ENCODE results near the gene KRTAP4-9.
"Not testable (repeated sequence)": the region's sequence is repeated elsewhere in the genome, so short reads cannot be mapped to it uniquely, and the experiment has no call there.

Gene KRTAP4-9

GRCh38 chr17:41073676-41074075 is 31.5 kb upstream of the KRTAP4-9 start:
- DNase-seq (ENCODE audit: low read depth): no peak
- TF ChIP-seq CTCF (IDR thresholded peaks at IDR 0.05; ENCODE audit: control insufficient read depth, insufficient read depth, low read depth, low read length, missing control alignments): no peak
- no peak overlapping the region for H3K4me3 ChIP-seq (ENCODE audit: control insufficient read depth, low read depth, low read length)

- no peak overlapping the region for H3K4me3 ChIP-seq (ENCODE audit: control insufficient read depth, low read depth, low read length)
- DNase-seq (ENCODE audit: low read depth): no peak
- no peak for TF ChIP-seq CTCF (IDR thresholded peaks at IDR 0.05; ENCODE audit: control insufficient read depth, insufficient read depth, low read depth, low read length, missing control alignments)
Observed at GRCh38 chr17:41076788-41077187, 28.4 kb upstream of the KRTAP4-9 start.

- no peak overlapping the region for H3K4me3 ChIP-seq (ENCODE audit: control insufficient read depth, low read depth, low read length)
- no peak for DNase-seq (ENCODE audit: low read depth)
- TF ChIP-seq CTCF (IDR thresholded peaks at IDR 0.05; ENCODE audit: control insufficient read depth, insufficient read depth, low read depth, low read length, missing control alignments): no peak
Observed at GRCh38 chr17:41082626-41083025, 22.6 kb upstream of the KRTAP4-9 start.

GRCh38 chr17:41083427-41083826 is 21.8 kb upstream of the KRTAP4-9 start:
- H3K4me3 ChIP-seq (ENCODE audit: control insufficient read depth, low read depth, low read length); DNase-seq (ENCODE audit: low read depth): not testable (repeated sequence)

- DNase-seq (ENCODE audit: low read depth); H3K4me3 ChIP-seq (ENCODE audit: control insufficient read depth, low read depth, low read length): not testable (repeated sequence)
Observed at GRCh38 chr17:41084100-41084856, 20.9 kb upstream of the KRTAP4-9 start, which contains the start of gene KRTAP4-7. KRTAP4-7 (plus strand) TSS chr17:41084150; CDS start chr17:41084207, 57 bp downstream.

- H3K4me3 ChIP-seq (ENCODE audit: control insufficient read depth, low read depth, low read length); DNase-seq (ENCODE audit: low read depth): not testable (repeated sequence)
Observed at GRCh38 chr17:41088760-41089352, 16.3 kb upstream of the KRTAP4-9 start.

- TF ChIP-seq CTCF (IDR thresholded peaks at IDR 0.05; ENCODE audit: control insufficient read depth, insufficient read depth, low read depth, low read length, missing control alignments): no peak
- no peak overlapping the region for H3K4me3 ChIP-seq (ENCODE audit: control insufficient read depth, low read depth, low read length)
- DNase-seq (ENCODE audit: low read depth): no peak
Observed at GRCh38 chr17:41096055-41096454, 9.1 kb upstream of the KRTAP4-9 start.

- DNase-seq (ENCODE audit: low read depth): no peak
- TF ChIP-seq CTCF (IDR thresholded peaks at IDR 0.05; ENCODE audit: control insufficient read depth, insufficient read depth, low read depth, low read length, missing control alignments): no peak
- H3K4me3 ChIP-seq (ENCODE audit: control insufficient read depth, low read depth, low read length): no peak within 1 kb of the TSS
Observed at GRCh38 chr17:41098042-41098441, 7.1 kb upstream of the KRTAP4-9 start, which contains the start of gene KRTAP4-8. KRTAP4-8 (minus strand) TSS chr17:41098142; CDS start chr17:41098084, 58 bp downstream.
